Activated CD4-positive, alpha-beta T cell treated with anti-CD3 and anti-CD28 coated beads for 1 hour (primary cell): ENCODE data around the gene ABCG1.
A peak's percentile ranks its signal among the peaks of the same experiment; 100 is the strongest.

ENCODE experiments used
- DNase-seq: peaks from one replicate; pipeline ENCODE4 v3.0.0-alpha.2; 2020

ABCG1 gene

DNA sequence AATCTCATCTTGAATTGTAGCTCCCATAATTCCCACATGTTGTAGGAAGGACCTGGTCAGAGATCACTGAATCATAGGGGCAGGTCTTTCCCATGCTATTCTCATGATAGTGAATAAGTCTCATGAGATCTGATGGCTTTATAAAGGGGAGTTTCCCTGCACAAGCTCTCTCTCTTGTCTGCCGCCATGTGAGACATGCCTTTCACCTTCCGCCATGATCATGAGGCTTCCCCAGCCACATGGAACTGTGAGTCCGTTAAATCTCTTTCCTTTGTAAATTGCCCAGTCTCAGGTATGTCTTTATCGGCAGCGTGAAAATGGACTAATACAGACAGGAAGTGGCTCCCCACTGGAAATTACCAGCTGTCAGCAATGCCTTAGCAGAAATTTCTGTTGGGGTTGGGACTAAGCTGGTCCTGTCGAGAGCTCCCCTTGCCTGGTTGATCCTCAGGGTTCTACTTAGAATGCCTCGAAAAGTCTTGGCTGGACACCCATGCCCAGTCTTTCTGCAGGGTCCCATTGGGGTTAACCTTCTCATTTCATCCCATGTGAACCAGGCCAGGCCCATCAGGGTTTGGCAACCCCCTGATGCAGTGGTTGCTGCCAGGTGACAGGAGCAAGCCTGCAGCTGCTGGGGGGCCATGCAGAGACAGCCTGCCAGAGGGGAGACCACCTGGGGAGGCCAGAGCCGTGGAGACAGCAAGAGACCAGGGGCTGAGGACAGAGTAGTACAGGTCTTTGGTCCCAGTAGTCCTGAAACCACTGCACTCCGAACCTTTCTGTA, 2.8 kb upstream of the ABCG1 start:
- DNase-seq = no peak

GRCh38 chr21:42216726-42217572, 2.0 kb upstream of the ABCG1 start:
- DNase-seq = no peak

DNA sequence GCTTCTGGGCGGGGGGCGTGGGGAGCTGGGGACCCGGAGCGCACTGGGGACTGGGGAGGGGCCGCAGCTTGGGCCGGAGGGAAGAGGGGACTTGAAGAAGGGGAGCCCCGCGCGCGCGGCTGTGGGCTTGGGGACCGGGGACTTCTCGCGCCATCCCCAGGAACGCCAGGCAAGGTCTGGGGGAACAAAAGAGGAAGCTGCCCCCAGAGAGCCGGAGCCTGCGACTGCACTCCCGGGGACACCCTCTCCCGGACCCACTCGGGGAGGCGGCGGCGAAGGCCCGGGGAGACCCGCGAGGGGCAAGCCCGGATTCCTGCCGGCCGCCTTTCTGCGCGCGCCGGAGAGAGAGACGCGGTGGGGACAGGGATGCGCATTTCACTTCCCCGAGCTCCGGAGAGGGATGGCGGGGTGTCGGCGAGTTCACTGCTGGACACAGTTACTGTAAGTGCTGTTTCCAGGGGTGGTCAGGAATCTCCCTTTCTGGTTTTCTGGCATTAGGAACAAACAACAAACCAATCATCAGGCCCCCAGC, 732 bp downstream of the ABCG1 start:
- no peak for DNase-seq

DNA sequence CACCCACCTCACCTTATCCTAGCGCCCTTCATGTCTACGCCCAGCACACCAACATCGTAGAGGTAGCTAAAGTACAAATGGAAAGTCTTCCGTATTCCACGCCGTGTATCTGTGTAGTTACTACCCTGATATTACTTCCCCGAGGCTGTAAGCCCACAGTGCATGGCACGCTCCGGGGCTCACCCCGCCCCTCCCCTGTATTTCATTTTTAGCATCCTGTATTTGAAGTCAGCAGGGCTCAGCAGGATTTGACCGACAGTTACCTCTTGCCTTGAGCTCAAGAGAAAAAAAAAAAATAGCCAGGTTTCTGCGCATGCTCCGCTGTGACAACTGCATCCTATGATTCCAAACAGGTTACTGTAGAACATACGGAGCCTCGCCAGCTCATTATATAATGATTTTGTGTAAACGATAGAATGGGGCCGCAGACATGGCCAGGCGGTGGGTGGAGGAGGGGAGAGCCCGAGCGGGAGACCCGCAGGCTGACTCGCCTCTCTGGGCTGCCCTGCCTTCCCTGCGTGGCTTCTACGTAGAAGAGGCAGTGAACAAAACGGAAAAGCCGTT, 1.3 kb downstream of the ABCG1 start:
- DNase-seq = peak; percentile 49

DNA sequence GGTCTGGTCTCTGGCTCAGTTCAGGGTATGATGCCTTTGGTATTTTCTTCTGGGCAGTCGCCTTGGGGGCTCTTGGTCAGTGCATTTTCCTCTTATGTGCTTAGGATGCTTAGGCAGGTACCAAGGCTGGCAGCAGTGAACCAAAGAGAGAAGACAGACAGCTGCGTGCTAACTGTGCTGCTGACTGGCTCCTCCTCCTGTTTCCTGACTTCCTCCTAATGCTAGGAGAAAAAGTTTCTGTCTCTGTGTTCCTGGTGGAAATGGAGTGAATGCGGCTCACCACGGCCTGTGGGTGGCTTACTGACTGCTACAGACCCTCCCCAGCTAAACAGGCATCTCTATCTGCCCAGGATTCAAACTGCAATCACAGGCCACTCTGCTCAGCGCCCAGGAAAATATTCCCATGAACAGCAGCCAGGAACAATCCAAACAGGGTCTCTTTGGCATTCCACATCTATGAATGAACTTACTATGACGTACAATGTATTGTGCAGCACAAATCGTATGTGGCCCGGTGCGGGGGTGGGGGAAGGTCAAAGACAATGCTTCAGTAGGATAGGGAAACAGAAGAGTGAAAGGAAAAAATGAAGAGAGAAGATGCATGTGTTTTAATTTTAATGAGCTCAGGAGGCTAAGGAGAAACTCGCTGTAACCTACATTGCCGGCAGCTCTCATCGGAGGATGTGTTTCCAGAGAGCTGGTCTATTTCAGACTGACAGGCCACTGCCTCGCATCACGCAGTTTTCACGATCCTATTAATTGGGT, 2.8 kb downstream of the ABCG1 start:
- no peak for DNase-seq

- DNase-seq = no peak
Observed at GRCh38 chr21:42222386-42222785, 3.4 kb downstream of the ABCG1 start.

DNA sequence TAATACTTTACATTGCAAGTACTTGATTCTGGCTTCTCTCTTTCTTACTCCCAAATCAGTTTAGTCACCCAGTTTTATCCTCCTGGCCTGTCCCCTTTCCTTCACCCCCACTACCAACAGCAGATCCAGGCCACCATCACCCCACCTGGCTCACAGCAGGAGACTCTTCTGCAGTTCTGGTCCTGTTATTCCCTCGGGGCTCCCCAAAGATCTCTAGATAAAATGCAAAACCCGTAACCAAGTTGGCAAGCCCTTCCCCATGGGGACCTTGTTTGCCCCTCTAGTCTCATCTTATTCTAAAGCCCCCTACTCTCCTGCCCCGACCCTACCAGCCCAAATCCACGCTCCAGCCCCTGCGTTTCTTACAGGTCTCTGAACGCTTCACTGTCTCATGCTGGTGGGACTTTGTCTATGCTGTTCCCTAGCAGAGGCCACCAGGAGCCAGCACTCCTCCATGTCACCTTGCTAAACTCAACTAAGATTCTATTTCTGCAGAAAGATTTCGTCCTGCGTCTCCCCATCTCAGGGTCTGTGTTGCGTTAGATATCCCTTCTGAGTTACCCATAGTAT, 4.0 kb downstream of the ABCG1 start:
- no peak for DNase-seq

DNA sequence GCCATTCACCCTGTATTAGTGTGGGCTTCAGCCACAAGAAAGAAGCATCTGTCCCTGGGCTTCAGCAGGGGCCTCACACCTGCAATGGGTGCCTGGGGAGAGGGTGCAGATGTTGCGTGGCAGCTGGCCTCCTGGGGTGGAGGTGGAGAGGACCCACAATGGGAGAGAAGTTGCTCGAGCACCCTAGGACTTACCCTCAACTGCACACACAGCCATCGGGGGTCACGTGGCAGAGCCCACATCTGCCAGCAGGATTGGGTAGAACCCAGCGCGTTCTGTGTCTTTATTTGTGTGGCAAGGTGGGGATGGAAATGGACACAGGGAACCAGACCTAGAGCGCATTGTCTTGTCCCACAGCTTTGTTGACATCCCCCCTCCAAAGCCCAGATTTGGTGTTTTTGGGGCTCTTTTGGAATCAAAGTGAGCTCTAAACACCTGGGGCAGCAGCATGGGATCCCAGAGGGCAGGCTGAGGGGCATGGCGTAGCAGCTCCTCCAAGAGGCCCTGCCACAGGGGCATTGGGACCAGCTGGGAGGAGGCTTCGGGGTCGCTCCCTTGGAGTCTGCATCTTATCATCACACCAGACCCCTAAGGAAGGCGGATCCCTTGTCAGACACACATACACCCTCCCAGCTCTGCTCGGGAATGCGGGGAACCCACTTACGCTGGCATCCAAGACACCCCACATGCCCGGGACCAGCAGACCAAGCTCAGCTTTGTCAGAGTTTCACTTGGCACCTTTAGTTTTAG, 5.1 kb downstream of the ABCG1 start:
- DNase-seq = no peak

DNA sequence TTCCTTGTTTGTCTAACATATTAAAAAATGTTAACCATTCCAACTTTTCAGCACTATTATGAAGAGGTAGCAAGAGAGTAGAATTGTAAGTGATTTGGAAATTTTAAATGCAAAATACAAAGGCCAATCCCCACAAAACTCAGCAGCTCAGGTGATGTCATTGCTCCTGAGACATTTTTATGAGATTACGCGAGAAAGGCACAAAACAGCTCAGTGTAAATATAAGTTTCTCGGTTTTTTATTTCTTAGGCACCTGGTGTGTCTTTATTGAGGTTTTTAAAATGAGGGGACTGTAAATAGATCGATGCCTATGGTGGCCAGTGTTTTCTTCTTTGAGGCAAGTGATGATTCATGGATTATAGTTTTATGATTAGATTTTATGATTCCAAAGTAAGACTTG, 6.1 kb downstream of the ABCG1 start:
- DNase-seq = no peak

DNA sequence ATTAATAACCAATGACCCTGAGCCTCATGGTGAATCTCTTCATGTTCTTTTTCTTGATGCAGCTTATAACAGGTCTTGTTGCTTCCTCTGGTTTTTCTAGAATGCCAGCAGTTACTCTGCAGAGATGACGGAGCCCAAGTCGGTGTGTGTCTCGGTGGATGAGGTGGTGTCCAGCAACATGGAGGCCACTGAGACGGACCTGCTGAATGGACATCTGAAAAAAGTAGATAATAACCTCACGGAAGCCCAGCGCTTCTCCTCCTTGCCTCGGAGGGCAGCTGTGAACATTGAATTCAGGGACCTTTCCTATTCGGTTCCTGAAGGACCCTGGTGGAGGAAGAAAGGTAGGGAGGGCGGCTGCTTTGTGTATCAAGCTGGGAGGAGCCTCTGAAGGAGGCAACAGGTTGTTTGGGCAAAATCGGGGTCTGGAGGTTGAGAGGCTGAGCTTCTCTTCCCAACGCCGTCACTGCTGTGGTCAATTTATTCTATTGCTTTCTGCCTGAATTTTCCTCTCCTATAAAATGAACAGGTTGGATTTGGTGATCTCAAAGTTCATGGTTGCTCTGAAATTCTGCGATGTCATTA, 6.7 kb downstream of the ABCG1 start:
- no peak for DNase-seq

DNA sequence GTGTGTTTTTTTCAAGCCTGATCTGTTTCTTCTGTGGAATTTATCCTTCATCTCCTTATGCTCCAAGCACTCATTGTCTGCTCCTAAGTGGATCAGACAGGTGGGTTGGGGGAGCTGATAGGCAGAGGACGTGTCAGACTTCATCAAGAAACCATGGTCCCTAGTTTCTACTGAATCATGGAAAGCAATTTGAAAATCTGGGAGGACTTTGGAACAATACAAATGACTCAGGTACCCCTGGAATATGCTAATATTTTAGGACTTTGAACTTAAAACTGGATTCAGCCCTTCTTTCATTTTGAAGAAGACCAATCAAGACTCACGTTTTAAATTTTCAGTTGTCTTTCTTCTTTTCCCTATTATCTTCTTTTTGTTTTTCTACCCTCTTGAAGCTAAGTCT, 7.7 kb downstream of the ABCG1 start:
- no peak for DNase-seq

DNA sequence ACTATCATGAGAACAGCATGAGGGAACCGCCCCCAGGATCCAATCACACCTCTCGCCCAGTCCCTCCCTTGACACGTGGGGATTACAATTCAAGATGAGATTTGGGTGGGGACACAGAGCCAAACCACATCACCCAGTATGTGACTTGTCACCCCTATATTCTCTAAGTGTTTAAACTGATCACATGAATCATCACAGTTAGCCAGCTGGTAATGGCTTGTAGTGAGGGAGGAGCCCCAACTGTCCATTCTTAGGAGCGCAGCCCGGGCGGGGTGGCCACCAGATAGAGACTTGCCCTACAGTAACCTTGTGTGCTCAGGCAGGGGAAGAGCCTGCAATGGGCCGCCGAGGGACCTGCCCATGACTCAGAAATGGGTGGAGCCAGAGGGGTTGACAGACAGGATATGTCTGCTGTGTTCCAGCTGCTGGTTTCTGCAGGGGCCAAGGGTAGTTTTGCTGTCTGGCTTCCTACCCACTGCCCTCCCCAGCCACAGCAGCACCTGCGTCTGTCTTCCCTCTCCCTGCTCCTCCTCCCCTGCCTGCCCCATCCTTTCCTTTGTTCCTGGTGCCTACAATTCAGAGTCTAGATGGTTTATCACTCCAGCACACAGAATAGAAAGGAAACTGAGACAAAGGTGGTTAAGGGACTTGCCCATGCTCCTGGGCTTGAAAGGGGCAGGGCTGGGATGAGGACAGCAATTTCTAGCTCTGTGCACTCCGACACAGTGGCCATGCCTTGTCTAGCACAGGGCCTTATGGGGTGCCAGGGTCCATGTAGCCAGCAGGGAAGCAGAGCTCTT, 9.2 kb downstream of the ABCG1 start:
- peak; percentile 81 for DNase-seq

GRCh38 chr21:42228709-42229220, 9.8 kb downstream of the ABCG1 start:
- no peak for DNase-seq

GRCh38 chr21:42229676-42230075, 10.7 kb downstream of the ABCG1 start:
- no peak for DNase-seq

GRCh38 chr21:42230178-42230577, 11.2 kb downstream of the ABCG1 start:
- DNase-seq = no peak

DNA sequence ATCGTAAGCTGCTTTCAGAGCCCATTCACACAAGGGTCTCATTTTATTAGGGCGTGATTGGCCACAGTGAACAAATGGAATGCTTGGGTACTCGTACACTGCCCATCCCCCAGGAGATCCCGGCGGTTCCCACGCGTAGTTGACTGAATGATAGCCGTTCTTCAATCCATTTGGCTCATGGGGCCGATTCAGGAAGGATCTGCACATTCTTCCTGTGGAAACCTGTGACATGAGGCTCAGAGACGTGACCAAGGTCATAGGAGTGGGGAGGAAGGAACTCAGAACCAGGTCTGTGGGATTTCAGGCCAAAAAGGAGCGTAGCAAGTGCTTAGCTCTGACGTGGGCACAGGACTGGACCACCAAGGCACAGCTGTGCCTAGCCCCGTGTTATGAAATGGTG, 11.7 kb downstream of the ABCG1 start:
- DNase-seq = no peak

DNA sequence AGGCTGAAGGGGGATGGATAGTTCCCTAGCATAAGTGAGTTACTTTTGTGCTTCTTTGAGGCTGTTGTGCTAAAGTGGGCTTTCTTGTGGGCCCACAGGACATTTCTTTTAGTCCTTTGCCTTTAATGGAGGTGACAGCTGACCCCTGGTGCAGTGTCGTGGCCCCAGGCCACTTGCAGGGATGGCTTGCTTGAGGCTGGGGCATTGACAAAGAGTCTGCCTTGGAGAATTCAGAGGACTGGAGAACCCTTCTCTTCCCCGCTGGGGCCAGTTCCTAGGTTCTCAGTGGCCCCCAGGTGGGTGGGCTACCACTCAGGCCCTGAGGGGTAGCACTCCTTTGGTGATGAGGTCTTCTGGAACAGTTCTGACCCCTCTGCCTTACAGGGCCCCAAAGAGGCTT, 12.8 kb downstream of the ABCG1 start:
- no peak for DNase-seq

DNA sequence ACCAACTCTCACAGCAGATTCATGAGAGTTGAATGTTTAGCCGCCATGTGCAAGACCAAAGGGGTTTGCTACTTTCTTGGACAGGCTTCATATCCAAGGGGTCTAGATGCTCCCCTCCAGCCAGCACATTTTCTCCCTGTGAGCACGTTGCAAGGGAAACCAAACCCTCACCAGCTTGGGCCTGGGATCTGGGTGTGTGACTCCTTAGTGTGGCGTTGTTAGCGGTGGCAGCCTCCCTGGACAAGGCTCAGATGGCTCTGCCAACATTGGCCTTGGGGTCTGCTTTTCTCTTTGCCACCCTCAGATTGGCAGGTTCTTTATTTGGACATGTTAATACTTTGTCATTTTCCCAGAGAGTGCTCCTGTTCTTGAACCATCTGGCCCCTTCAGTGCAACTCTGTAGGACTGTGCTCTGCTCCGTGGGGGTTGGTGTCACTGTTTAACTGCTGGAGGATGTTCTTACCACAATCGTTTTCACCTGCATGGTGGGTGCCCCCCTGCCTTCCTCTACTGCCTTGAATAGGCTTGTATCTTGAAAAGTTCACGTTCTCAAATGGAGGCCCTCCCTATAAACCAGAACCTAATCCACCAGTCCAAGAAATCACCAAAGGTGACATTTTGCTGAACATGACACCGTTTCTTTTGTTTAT, 13.4 kb downstream of the ABCG1 start:
- no peak for DNase-seq

GRCh38 chr21:42233067-42233961, 14.4 kb downstream of the ABCG1 start:
- DNase-seq = peak; percentile 57
